ENCODE measurements around the gene CYTL1.

The CYTL1 gene

DNA sequence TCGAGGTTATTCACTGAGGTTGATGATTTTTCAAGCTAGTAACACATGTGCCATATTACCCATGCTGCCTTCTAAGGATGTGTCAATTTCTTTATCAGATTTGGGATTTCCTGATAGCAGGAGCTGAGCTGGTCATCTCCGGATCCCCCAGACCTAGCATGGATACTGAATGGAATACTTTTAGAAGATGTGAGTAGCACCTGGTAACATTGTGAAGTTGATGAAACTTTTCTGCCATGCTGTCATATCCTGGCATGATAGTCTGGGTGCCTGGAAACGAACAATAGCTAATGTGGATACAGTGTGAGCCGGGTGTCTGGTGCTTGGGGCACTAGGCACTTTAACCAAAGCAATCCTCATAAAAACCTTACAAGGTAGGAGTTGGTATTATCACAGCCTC, 11.0 kb upstream of the CYTL1 start:
- Histone ChIP-seq H3K9me3 (ENCODE audit: control insufficient read depth, low read length) (no peaks in the 10 kb centered on the region), H3K36me3 (ENCODE audit: control insufficient read depth, insufficient read depth, low read length) (no peaks in the 10 kb centered on the region), H3K27me3 (ENCODE audit: control insufficient read depth, insufficient read depth, low read length) (no peaks in the 10 kb centered on the region), H3K9ac (ENCODE audit: low read length) (no peak overlapping the region), H3K4me3 (ENCODE audit: low read length) (no peak overlapping the region), H3K4me1 (ENCODE audit: control insufficient read depth, insufficient read depth, low read length) (no peaks in the 10 kb centered on the region)

DNA sequence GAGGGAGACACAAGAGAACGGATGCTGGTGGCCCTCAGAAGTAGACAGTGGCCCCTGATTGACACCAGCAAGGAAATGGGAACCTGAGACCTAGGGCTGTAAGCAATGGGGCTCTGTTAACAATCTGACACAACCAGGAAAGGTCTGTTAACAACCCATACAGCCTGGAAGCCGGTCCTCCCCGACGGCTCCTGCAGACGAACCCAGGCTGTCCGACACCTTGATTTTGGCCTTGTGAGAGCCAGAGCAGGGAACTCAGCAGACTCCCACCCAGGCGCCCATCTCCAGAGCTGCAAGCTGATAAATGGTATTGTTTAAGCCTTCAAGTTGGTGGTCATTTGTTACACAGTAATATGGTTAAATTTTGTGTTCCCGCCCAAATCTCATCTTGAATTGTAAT, 10.2 kb upstream of the CYTL1 start:
- Histone ChIP-seq H3K4me3 (ENCODE audit: low read length) (no peak overlapping the region), H3K4me1 (ENCODE audit: control insufficient read depth, insufficient read depth, low read length) (no peaks in the 10 kb centered on the region), H3K36me3 (ENCODE audit: control insufficient read depth, insufficient read depth, low read length) (no peaks in the 10 kb centered on the region), H3K9me3 (ENCODE audit: control insufficient read depth, low read length) (no peaks in the 10 kb centered on the region), H3K27me3 (ENCODE audit: control insufficient read depth, insufficient read depth, low read length) (no peaks in the 10 kb centered on the region), H3K9ac (ENCODE audit: low read length) (no peak overlapping the region)

DNA sequence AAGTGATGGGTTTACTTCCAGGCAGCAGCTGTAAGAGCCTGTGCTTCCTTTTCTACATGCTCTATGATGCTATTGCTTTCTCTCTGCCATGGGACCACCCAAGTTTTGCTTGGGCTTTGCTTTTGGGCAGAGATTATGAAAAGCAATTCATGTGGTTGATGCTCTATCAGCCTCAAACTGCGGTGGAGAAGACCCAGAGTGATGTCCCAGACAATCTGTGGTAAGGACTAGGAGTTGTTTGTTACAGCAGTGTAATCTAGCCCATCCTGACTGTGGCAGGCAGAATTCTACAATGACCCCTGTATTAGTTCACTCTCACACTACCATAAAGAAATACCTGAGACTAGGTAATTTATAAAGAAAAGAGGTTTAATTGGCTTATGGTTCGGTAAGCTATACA, 9.2 kb upstream of the CYTL1 start:
- Histone ChIP-seq H3K36me3 (ENCODE audit: control insufficient read depth, insufficient read depth, low read length) (no peaks in the 10 kb centered on the region), H3K9me3 (ENCODE audit: control insufficient read depth, low read length) (no peaks in the 10 kb centered on the region), H3K4me1 (ENCODE audit: control insufficient read depth, insufficient read depth, low read length) (no peaks in the 10 kb centered on the region), H3K4me3 (ENCODE audit: low read length) (no peak overlapping the region), H3K9ac (ENCODE audit: low read length) (no peak overlapping the region), H3K27me3 (ENCODE audit: control insufficient read depth, insufficient read depth, low read length) (no peaks in the 10 kb centered on the region)

DNA sequence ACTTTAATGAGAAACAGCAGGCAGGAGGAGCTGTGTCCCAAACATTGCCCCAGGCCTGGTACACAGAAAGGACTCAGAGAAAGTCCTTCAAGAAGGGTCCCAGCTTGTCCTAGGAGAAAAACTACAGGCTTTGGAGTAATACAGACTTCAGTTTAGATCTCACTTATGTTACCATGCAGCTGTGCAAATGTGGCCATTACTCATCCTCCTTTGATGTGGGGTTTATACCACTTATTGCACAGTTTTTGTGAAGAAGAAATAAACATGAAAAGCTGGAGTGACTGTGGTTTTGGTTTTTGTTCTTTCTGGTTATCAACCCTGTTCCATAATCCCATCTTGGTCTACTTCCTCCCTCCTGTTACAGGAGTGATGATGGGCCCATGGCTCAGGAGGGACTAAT, 8.1 kb upstream of the CYTL1 start:
- Histone ChIP-seq H3K36me3 (ENCODE audit: control insufficient read depth, insufficient read depth, low read length) (no peaks in the 10 kb centered on the region), H3K9ac (ENCODE audit: low read length) (no peak overlapping the region), H3K4me1 (ENCODE audit: control insufficient read depth, insufficient read depth, low read length) (no peaks in the 10 kb centered on the region), H3K27me3 (ENCODE audit: control insufficient read depth, insufficient read depth, low read length) (no peaks in the 10 kb centered on the region), H3K4me3 (ENCODE audit: low read length) (no peak overlapping the region), H3K9me3 (ENCODE audit: control insufficient read depth, low read length) (no peaks in the 10 kb centered on the region)

DNA sequence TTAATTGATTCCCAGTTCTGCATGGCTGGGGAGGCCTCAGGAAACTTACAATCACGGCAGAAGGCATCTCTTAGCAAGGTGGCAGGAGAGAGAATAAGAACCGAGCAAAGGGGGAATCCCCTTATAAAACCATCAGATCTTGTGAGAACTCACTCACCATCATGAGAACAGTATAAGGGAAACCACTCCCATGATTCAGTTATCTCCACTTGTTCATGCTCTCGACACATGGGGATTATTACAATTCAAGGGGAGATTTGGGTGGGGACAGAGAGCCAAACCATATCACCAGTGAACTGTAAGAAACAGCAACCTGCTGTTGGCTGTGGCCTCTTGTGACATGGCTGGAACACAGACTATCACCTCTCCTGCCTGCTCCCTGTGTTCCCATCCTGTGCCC, 7.1 kb upstream of the CYTL1 start:
- no peaks in the 10 kb centered on the region for H3K27me3 ChIP-seq (ENCODE audit: control insufficient read depth, insufficient read depth, low read length)
- H3K4me1 ChIP-seq (ENCODE audit: control insufficient read depth, insufficient read depth, low read length), result no peaks in the 10 kb centered on the region
- no peak overlapping the region for H3K4me3 ChIP-seq (ENCODE audit: low read length)
- no peak overlapping the region for H3K9ac ChIP-seq (ENCODE audit: low read length)
- H3K9me3 ChIP-seq (ENCODE audit: control insufficient read depth, low read length), result no peaks in the 10 kb centered on the region
- H3K36me3 ChIP-seq (ENCODE audit: control insufficient read depth, insufficient read depth, low read length), result no peaks in the 10 kb centered on the region

DNA sequence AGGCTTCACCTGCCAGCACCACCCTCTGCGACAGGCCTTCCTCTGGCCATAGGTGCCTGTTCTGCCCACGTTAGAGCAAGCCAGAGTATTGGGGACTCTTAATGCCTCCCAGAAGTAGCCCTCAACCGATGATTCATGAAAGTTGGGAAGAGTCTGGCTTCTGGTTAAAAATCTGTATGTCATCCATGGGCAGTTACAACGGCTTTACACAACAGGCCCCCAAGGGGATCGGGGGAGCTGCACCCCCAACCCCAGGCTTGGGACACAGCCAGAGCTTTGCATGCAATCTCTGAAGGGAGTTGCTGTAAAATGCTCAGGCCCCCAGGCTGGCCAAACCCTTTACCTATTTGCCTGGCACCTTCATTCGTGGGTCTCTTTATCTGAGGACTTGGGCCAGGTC, 5.4 kb upstream of the CYTL1 start:
- no peak overlapping the region for H3K9ac ChIP-seq (ENCODE audit: low read length)
- H3K4me3 ChIP-seq (ENCODE audit: low read length), result no peak overlapping the region
- no peaks in the 10 kb centered on the region for H3K9me3 ChIP-seq (ENCODE audit: control insufficient read depth, low read length)
- peaks cover 3% of the 10 kb centered on the region for H3K27me3 ChIP-seq (ENCODE audit: control insufficient read depth, insufficient read depth, low read length)
- H3K36me3 ChIP-seq (ENCODE audit: control insufficient read depth, insufficient read depth, low read length), result no peaks in the 10 kb centered on the region
- no peaks in the 10 kb centered on the region for H3K4me1 ChIP-seq (ENCODE audit: control insufficient read depth, insufficient read depth, low read length)

DNA sequence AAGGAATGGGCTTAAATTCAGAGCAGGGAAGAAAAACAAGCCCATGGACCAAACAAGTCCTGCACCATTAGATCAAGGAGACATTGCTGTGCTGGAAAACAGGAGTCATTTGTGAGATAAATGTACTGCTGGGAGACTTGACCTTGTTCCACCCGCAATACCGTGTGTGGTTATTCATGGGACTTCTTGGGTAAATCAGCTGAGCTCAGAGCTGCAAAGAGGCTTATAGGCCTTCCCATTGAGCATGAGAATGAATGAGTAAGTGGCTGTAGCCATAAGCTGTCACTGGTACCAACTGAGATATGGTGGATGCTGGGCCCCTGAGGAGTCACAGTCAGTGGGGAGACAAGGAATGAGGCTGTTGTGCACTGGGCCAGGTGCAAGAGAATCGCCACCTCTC, 2.3 kb upstream of the CYTL1 start:
- no peak overlapping the region for H3K9ac ChIP-seq (ENCODE audit: low read length)
- no peak overlapping the region for H3K4me3 ChIP-seq (ENCODE audit: low read length)
- no peaks in the 10 kb centered on the region for H3K36me3 ChIP-seq (ENCODE audit: control insufficient read depth, insufficient read depth, low read length)
- H3K9me3 ChIP-seq (ENCODE audit: control insufficient read depth, low read length), result no peaks in the 10 kb centered on the region
- H3K27me3 ChIP-seq (ENCODE audit: control insufficient read depth, insufficient read depth, low read length), result peaks cover 23% of the 10 kb centered on the region
- no peaks in the 10 kb centered on the region for H3K4me1 ChIP-seq (ENCODE audit: control insufficient read depth, insufficient read depth, low read length)

DNA sequence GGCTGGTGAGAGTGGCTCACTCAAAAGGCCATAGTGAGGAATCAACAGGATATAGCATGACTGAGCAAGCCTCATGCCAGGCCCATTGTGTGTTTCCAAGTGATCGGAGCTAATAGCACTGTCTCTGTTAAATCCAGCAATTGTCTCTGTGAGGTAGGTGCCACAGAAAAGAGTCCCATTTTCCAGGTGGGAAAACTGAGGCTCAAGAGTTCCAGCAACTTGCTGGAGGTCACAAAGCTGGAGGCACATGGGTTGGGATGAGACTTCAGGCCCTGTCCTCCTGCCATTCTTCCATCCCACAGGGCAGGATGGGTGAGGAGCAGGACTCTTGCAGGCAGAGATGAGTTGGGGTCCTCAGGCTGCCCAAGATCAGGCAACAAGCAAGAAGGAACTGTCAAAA, 1.1 kb upstream of the CYTL1 start:
- no peaks in the 10 kb centered on the region for H3K9me3 ChIP-seq (ENCODE audit: control insufficient read depth, low read length)
- H3K9ac ChIP-seq (ENCODE audit: low read length), result no peak overlapping the region
- no peak overlapping the region for H3K4me3 ChIP-seq (ENCODE audit: low read length)
- H3K27me3 ChIP-seq (ENCODE audit: control insufficient read depth, insufficient read depth, low read length), result peaks cover 27% of the 10 kb centered on the region
- H3K36me3 ChIP-seq (ENCODE audit: control insufficient read depth, insufficient read depth, low read length), result no peaks in the 10 kb centered on the region
- H3K4me1 ChIP-seq (ENCODE audit: control insufficient read depth, insufficient read depth, low read length), result no peaks in the 10 kb centered on the region

DNA sequence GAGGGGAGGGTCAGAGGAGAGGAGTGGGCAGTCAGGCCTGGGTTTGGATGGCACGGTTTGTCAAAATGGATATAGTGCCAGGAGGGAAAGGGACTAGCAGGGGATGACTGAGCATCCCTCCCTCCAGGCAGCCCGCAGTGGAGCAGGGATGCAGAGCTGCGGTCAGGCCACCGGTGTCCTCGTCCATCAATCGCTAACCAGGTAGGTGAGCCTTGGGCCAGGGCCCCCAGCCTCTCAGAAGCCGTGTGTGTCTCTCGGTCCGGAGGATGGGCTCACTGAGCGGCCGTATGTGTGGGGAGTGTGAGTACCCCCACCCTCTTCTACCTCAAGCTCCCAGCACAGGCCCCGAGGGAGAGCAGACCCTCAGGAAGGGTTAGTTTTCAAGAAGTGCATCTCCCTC, 538 bp upstream of the CYTL1 start:
- no peaks in the 10 kb centered on the region for H3K36me3 ChIP-seq (ENCODE audit: control insufficient read depth, insufficient read depth, low read length)
- H3K27me3 ChIP-seq (ENCODE audit: control insufficient read depth, insufficient read depth, low read length), result peaks cover 27% of the 10 kb centered on the region
- no peak overlapping the region for H3K4me3 ChIP-seq (ENCODE audit: low read length)
- no peaks in the 10 kb centered on the region for H3K4me1 ChIP-seq (ENCODE audit: control insufficient read depth, insufficient read depth, low read length)
- no peak overlapping the region for H3K9ac ChIP-seq (ENCODE audit: low read length)
- no peaks in the 10 kb centered on the region for H3K9me3 ChIP-seq (ENCODE audit: control insufficient read depth, low read length)

DNA sequence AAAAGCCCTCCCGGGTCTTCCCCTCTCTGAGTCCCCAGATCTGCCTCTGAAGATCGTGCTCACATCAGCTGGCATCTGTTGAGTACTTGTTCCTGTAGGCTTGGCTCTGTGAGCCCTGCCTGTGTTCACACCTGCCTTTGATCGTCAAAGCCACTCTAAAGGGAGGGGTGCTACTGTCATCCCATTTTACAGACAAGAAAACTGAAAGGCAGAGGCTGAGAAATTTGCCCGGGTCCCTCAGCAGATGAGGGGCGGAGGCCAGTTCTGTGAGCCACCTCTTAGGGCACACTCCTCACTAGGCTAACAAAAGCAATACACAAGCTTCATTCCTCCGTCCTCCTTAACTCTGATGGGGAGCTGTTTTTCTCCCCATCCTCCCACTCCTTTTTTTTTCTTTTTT, 655 bp downstream of the CYTL1 start:
- Histone ChIP-seq H3K9ac (ENCODE audit: low read length) (no peak overlapping the region), H3K4me1 (ENCODE audit: control insufficient read depth, insufficient read depth, low read length) (no peaks in the 10 kb centered on the region)

DNA sequence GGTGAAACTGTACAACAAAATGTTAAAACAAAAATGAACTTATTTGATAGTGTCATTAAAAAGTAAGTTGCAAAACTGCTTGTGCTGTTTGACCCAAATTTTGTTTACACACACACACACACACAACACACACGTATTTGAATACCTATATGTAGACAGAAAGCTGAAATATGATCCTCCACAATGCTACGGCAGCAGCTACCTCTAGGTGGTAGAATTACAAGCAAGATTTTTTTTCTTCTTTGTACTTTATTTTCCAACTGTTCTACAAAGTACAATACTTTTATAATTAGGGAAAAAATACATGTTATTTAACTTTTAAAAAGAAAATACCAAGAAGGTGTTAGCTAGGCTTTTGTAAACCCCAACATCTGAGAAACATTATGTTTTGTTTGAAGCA, 1.2 kb downstream of the CYTL1 start:
- Histone ChIP-seq H3K4me3 (ENCODE audit: low read length) (no peak overlapping the region), H3K36me3 (ENCODE audit: control insufficient read depth, insufficient read depth, low read length) (no peaks in the 10 kb centered on the region), H3K9ac (ENCODE audit: low read length) (no peak overlapping the region), H3K27me3 (ENCODE audit: control insufficient read depth, insufficient read depth, low read length) (peaks cover 27% of the 10 kb centered on the region), H3K9me3 (ENCODE audit: control insufficient read depth, low read length) (no peaks in the 10 kb centered on the region), H3K4me1 (ENCODE audit: control insufficient read depth, insufficient read depth, low read length) (no peaks in the 10 kb centered on the region)

More for the DNA sequence above, 655 bp downstream of the CYTL1 start:
- H3K27me3 ChIP-seq (ENCODE audit: control insufficient read depth, insufficient read depth, low read length), result peaks cover 27% of the 10 kb centered on the region
- no peaks in the 10 kb centered on the region for H3K36me3 ChIP-seq (ENCODE audit: control insufficient read depth, insufficient read depth, low read length)
- no peaks in the 10 kb centered on the region for H3K9me3 ChIP-seq (ENCODE audit: control insufficient read depth, low read length)
- no peak overlapping the region for H3K4me3 ChIP-seq (ENCODE audit: low read length)

DNA sequence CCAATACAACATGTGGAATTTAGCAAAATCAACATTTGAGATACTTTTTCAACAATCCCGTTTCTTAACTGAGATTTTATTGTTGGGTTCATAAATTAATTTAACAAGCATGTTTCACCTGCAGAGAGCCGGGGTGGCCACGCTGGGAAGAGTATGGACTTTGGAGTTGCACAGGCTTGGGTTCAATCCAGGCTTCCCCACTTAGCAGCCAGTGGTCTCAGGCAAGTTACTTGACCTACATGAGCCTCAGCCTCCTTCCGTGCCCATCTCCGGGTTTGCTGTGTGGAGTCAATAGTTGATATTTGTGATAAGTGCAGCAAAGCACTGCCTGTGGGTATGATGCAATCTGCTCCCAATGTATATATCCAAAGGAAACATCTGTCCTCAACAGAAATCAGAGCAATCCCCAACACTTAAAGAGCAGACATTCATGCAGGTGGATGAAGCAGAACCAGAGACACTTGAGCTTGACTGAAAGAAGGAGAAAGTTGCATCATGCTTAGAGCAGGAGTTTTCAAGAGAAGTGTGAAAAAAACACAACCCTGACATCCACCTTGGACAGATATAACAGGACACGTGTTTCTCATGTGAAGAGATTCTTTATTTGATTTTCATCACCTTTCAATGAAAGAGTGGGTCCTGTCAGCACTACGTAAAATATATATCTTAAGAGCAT, 5.1 kb downstream of the CYTL1 start:
- Histone ChIP-seq H3K9ac (ENCODE audit: low read length) (no peak overlapping the region), H3K27me3 (ENCODE audit: control insufficient read depth, insufficient read depth, low read length) (peaks cover 19% of the 10 kb centered on the region), H3K36me3 (ENCODE audit: control insufficient read depth, insufficient read depth, low read length) (no peaks in the 10 kb centered on the region), H3K4me1 (ENCODE audit: control insufficient read depth, insufficient read depth, low read length) (no peaks in the 10 kb centered on the region), H3K4me3 (ENCODE audit: low read length) (no peak overlapping the region), H3K9me3 (ENCODE audit: control insufficient read depth, low read length) (no peaks in the 10 kb centered on the region)

DNA sequence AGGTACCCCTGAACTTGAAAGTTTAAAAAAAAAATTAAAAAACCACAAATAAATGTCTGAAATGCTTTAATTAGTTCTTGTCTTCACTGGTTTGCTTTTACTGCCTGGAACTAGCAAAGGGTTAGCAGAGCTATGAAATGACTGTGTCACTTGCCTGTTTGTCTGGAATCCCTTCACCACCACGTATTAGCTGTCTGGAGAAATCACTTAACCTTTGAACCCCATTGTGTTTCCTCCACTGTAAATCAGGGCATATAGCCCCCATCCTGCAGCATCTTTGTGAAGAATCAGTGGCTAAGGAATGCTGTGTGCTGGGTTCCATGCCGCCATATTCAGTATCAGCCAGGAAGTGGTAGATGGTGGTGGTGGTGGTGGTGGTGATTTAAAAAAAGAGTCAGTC, 6.3 kb downstream of the CYTL1 start:
- Histone ChIP-seq H3K9ac (ENCODE audit: low read length) (no peak overlapping the region), H3K4me3 (ENCODE audit: low read length) (no peak overlapping the region), H3K9me3 (ENCODE audit: control insufficient read depth, low read length) (no peaks in the 10 kb centered on the region), H3K36me3 (ENCODE audit: control insufficient read depth, insufficient read depth, low read length) (no peaks in the 10 kb centered on the region), H3K27me3 (ENCODE audit: control insufficient read depth, insufficient read depth, low read length) (peaks cover 11% of the 10 kb centered on the region), H3K4me1 (ENCODE audit: control insufficient read depth, insufficient read depth, low read length) (no peaks in the 10 kb centered on the region)

Measured in mucosa of stomach (tissue), 1 donor.